ENCODE measurements around the gene RPL13. TPM values are rescaled to one million over a fixed set of nuclear protein-coding genes. Genes with fewer than 3 reads are reported as not detected.

The RPL13 gene
- total and polyA plus RNA-seq, 2 of the 13 experiments (the other 11 are each of a cell fraction or from before 2014, with no cell fraction given) = 2,988 to 4,411 TPM

GRCh38 chr16:89560378-89561141, at the start of gene RPL13 (continued):
- no peak for TF ChIP-seq HOXA7 (CRISPR knock-in tag; IDR thresholded peaks at IDR 0.05)
- 0 out of 2 replicates have a peak, but pooled peaks have one; percentile 11 for TF ChIP-seq CENPT (CRISPR knock-in tag; IDR thresholded peaks at IDR 0.05; ENCODE audit: low read depth)
- peak; percentile 93 for TF ChIP-seq ZNF777 (CRISPR knock-in tag; IDR thresholded peaks at IDR 0.05)
- TF ChIP-seq GPBP1L1 (CRISPR knock-in tag; IDR thresholded peaks at IDR 0.05) = no peak
- peak; percentile 80 for TF ChIP-seq UBTF (CRISPR knock-in tag; IDR thresholded peaks at IDR 0.05)
- peak; percentile 59; the same call in 1 of the 2 replicates for TF ChIP-seq ZNF468 (CRISPR knock-in tag; IDR thresholded peaks at IDR 0.05)
- TF ChIP-seq ZFP37 (CRISPR knock-in tag; IDR thresholded peaks at IDR 0.05; ENCODE audit: borderline replicate concordance) = peak; percentile 12; the same call in 1 of the 2 replicates
- TF ChIP-seq ZNF782 (CRISPR knock-in tag; IDR thresholded peaks at IDR 0.05; ENCODE audit: borderline replicate concordance) = peak; percentile 96
- no peak for TF ChIP-seq SRSF4 (IDR thresholded peaks at IDR 0.05; ENCODE audit: low read depth, low read length, poor library complexity, severe bottlenecking)
- no peak for TF ChIP-seq NCOR1 (IDR thresholded peaks at IDR 0.05; ENCODE audit: borderline replicate concordance, low read length)
- TF ChIP-seq MAF1 (CRISPR knock-in tag; IDR thresholded peaks at IDR 0.05; ENCODE audit: borderline replicate concordance) = peak; percentile 89; the same call in 1 of the 2 replicates
- peak; percentile 96 for TF ChIP-seq CREM (IDR thresholded peaks at IDR 0.05)
- TF ChIP-seq CREM (CRISPR knock-in tag; IDR thresholded peaks at IDR 0.05) = peak; percentile 36; the same call in 1 of the 2 replicates
- TF ChIP-seq ZNF691 (CRISPR knock-in tag; IDR thresholded peaks at IDR 0.05; ENCODE audit: borderline replicate concordance, low read depth) = peak; percentile 93
- no peak for TF ChIP-seq ZNF619 (CRISPR knock-in tag; IDR thresholded peaks at IDR 0.05)
- 0 out of 2 replicates have a peak, but pooled peaks have one; percentile 53 for TF ChIP-seq ZFP36L2 (CRISPR knock-in tag; IDR thresholded peaks at IDR 0.05)
- peak; percentile 58 for TF ChIP-seq ARID5B (CRISPR knock-in tag; IDR thresholded peaks at IDR 0.05)
- no peak for TF ChIP-seq CEBPB (IDR thresholded peaks at IDR 0.05; ENCODE audit: borderline replicate concordance, low read depth, low read length)
